Epithelial cell of esophagus (primary cell): ENCODE data around the gene PRSS35.

Experiments used
- DNase-seq: peaks from one replicate; pipeline ENCODE4 v3.0.0; 2010; ENCODE audit warnings: low read depth
- H3K4me3 ChIP-seq: 2 replicates; pipeline ENCODE4 v1.5.1; 2011; ENCODE audit warnings: mild to moderate bottlenecking, low read length, control low read depth
- CTCF ChIP-seq: IDR thresholded peaks from 2 replicates; pipeline ENCODE4 v1.5.1; 2011; ENCODE audit warnings: low read depth, mild to moderate bottlenecking, low read length, control low read depth, inconsistent platforms; ENCODE audit not compliant: insufficient read depth; ENCODE audit errors: missing control alignments

PRSS35 gene

GRCh38 chr6:83511901-83512681 is at the start of gene PRSS35:
PRSS35 (plus strand) TSS chr6:83512534; CDS start chr6:83523442, 10,908 bp downstream.
- H3K4me3 ChIP-seq = peak within 1 kb of the TSS; percentile 44
- DNase-seq = peak; percentile 55
- TF ChIP-seq CTCF = peak; percentile 87

GRCh38 chr6:83463886-83464285 is 48.4 kb upstream of the PRSS35 start:
- TF ChIP-seq CTCF = no peak
- H3K4me3 ChIP-seq = no peak overlapping the region
- peak; percentile 87 for DNase-seq

- TF ChIP-seq CTCF = no peak
- H3K4me3 ChIP-seq = no peak overlapping the region
- peak; percentile 83 for DNase-seq
These were observed 47.8 kb upstream of the PRSS35 start for GRCh38 chr6:83464381-83465140.

- no peak for TF ChIP-seq CTCF
- no peak overlapping the region for H3K4me3 ChIP-seq
- no peak for DNase-seq
These were observed 46.0 kb upstream of the PRSS35 start for GRCh38 chr6:83466328-83466727.

- H3K4me3 ChIP-seq = no peak overlapping the region
- no peak for TF ChIP-seq CTCF
- DNase-seq = no peak
These were observed 44.7 kb upstream of the PRSS35 start for GRCh38 chr6:83467620-83468036.

GRCh38 chr6:83470001-83470400 is 42.3 kb upstream of the PRSS35 start:
- DNase-seq = no peak
- TF ChIP-seq CTCF = no peak
- H3K4me3 ChIP-seq = no peak overlapping the region
